Osteoblast (primary cell): Measurements from ENCODE around the gene ZNF761. TPM values are rescaled to one million over a fixed set of nuclear protein-coding genes. Genes with fewer than 3 reads are reported as not detected.
"Not testable (repeated sequence)": the region's sequence is repeated elsewhere in the genome, so short reads cannot be mapped to it uniquely, and the experiment has no call there.

Experiments
- DNase-seq: peaks from one replicate; pipeline ENCODE4 v3.0.0; 2011; ENCODE audit warnings: low spot score, mixed read lengths; ENCODE audit not compliant: insufficient read length; ENCODE audit errors: missing footprints
- H2AFZ ChIP-seq: 2 replicates; pipeline ENCODE4 v1.6.0; 2011; ENCODE audit warnings: mild to moderate bottlenecking, low read length
- H3K27ac ChIP-seq: 2 replicates; pipeline ENCODE4 v1.5.1; 2011; ENCODE audit warnings: mild to moderate bottlenecking, low read depth, low read length, moderate library complexity
- H3K27me3 ChIP-seq: 2 replicates; pipeline ENCODE4 v1.6.0; 2012; ENCODE audit warnings: mild to moderate bottlenecking, control low read depth, inconsistent platforms, low read length, moderate library complexity; ENCODE audit not compliant: insufficient read depth
- H3K36me3 ChIP-seq: 2 replicates; pipeline ENCODE4 v1.5.1; 2011; ENCODE audit warnings: mild to moderate bottlenecking, low read length, control low read depth, moderate library complexity; ENCODE audit not compliant: insufficient read depth
- H3K4me1 ChIP-seq: 2 replicates; pipeline ENCODE4 v1.5.1; 2011; ENCODE audit warnings: mild to moderate bottlenecking, low read length, control low read depth, moderate library complexity; ENCODE audit not compliant: insufficient read depth
- H3K4me2 ChIP-seq: 2 replicates; pipeline ENCODE4 v1.6.0; 2011; ENCODE audit warnings: mild to moderate bottlenecking, low read length; ENCODE audit not compliant: insufficient read depth
- H3K4me3 ChIP-seq: fragments of 200-600 bp; sonication (generic); 3 replicates; pipeline ENCODE4 v1.5.1; 2012; ENCODE audit warnings: mild to moderate bottlenecking, low read length, inconsistent platforms; ENCODE audit not compliant: insufficient read depth
- H3K79me2 ChIP-seq: 2 replicates; pipeline ENCODE4 v1.6.0; 2012; ENCODE audit warnings: mild to moderate bottlenecking, low read length, control low read depth, inconsistent platforms; ENCODE audit not compliant: insufficient read depth
- H3K9me3 ChIP-seq: 2 replicates; pipeline ENCODE4 v1.5.1; 2011; ENCODE audit warnings: low read depth, low read length, control low read depth
- H4K20me1 ChIP-seq: 2 replicates; pipeline ENCODE4 v1.6.0; 2012; ENCODE audit warnings: mild to moderate bottlenecking, low read length, control low read depth; ENCODE audit not compliant: insufficient read depth
- total RNA-seq: library from RNA; depleted of rRNA; stranded (reverse); fragments of >200 nt; gene quantifications from 2 replicates; pipeline ENCODE4 v1.2.3, GENCODE V29; 2012
- TF ChIP-seq, protein P1 (sequence below): IDR thresholded peaks from 2 replicates; pipeline ENCODE4 v1.5.1; 2011; ENCODE audit warnings: mild to moderate bottlenecking, low read depth, low read length, moderate library complexity; ENCODE audit errors: extremely low read depth

Gene ZNF761
- total RNA-seq, 1 donor = 13.0 TPM

DNA sequence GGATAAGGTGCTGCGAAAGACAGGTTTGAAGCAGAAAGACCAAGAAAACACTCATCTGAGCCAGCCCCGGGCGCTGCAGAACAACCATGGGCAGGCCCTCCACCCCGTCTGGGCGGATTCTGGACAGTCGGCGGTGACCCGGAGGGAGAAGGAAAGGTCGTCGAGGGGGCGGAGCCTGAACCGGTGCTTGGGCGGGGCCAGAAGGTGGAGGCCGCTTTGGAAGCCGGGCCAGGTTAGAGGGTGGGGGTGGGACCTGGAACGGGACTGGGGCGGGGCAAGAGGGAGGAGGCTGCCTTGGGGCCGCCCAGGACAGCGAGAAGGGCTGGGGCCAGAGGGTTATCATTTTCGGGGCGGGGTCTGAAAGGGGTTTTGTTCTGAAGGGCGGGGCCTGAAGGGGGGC lies 41.8 kb upstream of the ZNF761 start:
- H3K9me3 ChIP-seq = no peaks in the 10 kb centered on the region
- H3K4me2 ChIP-seq = no peak overlapping the region
- TF ChIP-seq, protein P1, sequence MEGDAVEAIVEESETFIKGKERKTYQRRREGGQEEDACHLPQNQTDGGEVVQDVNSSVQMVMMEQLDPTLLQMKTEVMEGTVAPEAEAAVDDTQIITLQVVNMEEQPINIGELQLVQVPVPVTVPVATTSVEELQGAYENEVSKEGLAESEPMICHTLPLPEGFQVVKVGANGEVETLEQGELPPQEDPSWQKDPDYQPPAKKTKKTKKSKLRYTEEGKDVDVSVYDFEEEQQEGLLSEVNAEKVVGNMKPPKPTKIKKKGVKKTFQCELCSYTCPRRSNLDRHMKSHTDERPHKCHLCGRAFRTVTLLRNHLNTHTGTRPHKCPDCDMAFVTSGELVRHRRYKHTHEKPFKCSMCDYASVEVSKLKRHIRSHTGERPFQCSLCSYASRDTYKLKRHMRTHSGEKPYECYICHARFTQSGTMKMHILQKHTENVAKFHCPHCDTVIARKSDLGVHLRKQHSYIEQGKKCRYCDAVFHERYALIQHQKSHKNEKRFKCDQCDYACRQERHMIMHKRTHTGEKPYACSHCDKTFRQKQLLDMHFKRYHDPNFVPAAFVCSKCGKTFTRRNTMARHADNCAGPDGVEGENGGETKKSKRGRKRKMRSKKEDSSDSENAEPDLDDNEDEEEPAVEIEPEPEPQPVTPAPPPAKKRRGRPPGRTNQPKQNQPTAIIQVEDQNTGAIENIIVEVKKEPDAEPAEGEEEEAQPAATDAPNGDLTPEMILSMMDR = no peak
- H3K4me3 ChIP-seq = no peak overlapping the region
- DNase-seq = no peak
- no peaks in the 10 kb centered on the region for H3K36me3 ChIP-seq
- no peaks in the 10 kb centered on the region for H3K27me3 ChIP-seq
- H3K27ac ChIP-seq = no peak overlapping the region
- no peaks in the 10 kb centered on the region for H3K79me2 ChIP-seq
- peaks cover 9% of the 10 kb centered on the region for H3K4me1 ChIP-seq
- H2AFZ ChIP-seq = no peak overlapping the region
- no peaks in the 10 kb centered on the region for H4K20me1 ChIP-seq

DNA sequence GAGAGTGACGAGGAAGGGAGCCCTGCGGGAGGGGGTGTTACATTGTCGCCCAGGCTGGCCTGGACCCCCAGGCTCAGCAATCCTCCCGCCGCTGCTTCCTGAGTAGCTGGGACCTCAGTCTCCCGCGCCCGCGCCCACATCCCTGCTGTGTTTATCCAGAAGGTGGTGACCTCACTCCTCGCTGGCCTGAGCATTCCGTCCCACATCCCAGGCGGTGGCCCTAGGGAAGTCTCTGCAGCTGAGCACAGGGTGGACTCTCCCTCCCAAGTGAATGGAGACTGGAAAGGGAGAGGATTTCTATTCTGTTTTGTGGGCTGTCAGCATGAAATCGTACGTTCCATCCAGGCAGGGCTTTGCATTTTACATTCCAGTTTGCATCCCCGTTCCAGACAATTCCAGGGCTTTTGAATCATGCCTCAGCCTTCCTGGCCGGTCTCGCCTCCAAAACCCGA lies 37.2 kb upstream of the ZNF761 start:
- Histone ChIP-seq H3K4me1 (peaks cover 12% of the 10 kb centered on the region), H3K79me2 (peaks cover 19% of the 10 kb centered on the region), H4K20me1 (no peaks in the 10 kb centered on the region), H3K27ac (peak overlapping the region; percentile 70), H3K9me3 (no peaks in the 10 kb centered on the region), H3K4me3 (peak overlapping the region; percentile 92), H3K27me3 (no peaks in the 10 kb centered on the region), H3K4me2 (peak overlapping the region; percentile 97), H2AFZ (peak overlapping the region; percentile 96), H3K36me3 (peaks cover 7% of the 10 kb centered on the region)
- DNase-seq = peak; percentile 81
- TF ChIP-seq, protein P1 = no peak

DNA sequence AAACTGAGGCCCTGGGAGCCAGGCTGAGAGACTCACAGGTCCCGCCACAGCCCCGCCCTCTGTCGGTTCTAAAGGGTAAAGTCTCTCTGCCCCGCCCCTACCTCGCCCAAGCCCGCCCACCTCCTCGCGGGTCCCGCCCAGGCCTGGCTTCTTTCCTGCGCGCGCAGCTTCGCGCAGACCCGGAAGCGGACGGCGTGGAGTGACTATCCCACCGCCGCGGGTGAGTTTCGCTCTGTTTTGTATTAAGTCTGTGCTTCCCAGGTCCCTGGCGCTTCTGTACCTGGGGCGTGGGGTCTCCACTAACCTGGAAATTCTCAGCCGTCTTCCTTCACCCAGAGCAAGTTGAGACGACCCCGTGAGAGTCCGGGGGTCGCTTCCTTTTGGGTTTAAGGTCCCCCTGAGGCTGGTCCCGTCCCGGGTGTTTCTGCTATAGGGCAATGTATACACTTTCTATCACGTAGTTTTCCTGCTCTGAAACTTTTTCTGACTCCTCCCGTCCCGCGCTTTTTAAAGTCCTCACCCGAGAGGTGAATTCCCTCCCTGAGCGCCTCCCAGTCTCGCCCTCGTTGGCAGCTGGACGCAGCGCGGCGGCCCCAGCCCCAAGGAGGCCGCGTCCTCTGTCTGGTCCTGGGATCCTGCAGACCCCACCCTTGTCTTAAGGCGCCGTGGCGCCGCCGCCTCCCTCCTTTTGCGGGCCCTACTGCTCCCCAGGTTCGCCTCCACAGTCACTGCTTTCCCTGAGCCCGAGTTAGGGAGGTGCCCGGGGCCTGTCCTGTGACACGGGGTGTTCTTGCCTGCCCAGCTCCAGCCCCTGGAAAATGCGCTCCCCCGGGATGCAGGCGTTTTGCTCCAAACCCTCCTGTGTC lies 36.6 kb upstream of the ZNF761 start, which contains the start of gene ZNF765:
Gene ZNF765, plus strand, starts transcription at position 176 of the 866 bp plus-strand sequence. CDS start 2,867 bp downstream, outside the sequence.
- Histone ChIP-seq H4K20me1 (no peaks in the 10 kb centered on the region), H3K79me2 (peaks cover 19% of the 10 kb centered on the region), H2AFZ (peak within 1 kb of the TSS; percentile 96), H3K4me1 (peaks cover 12% of the 10 kb centered on the region), H3K9me3 (no peaks in the 10 kb centered on the region), H3K27ac (peak within 1 kb of the TSS; percentile 70), H3K4me2 (peak within 1 kb of the TSS; percentile 97), H3K4me3 (peak within 1 kb of the TSS; percentile 92), H3K27me3 (no peaks in the 10 kb centered on the region), H3K36me3 (peaks cover 13% of the 10 kb centered on the region)
- DNase-seq = peak; percentile 97
- TF ChIP-seq, protein P1 = peak; percentile 29

DNA sequence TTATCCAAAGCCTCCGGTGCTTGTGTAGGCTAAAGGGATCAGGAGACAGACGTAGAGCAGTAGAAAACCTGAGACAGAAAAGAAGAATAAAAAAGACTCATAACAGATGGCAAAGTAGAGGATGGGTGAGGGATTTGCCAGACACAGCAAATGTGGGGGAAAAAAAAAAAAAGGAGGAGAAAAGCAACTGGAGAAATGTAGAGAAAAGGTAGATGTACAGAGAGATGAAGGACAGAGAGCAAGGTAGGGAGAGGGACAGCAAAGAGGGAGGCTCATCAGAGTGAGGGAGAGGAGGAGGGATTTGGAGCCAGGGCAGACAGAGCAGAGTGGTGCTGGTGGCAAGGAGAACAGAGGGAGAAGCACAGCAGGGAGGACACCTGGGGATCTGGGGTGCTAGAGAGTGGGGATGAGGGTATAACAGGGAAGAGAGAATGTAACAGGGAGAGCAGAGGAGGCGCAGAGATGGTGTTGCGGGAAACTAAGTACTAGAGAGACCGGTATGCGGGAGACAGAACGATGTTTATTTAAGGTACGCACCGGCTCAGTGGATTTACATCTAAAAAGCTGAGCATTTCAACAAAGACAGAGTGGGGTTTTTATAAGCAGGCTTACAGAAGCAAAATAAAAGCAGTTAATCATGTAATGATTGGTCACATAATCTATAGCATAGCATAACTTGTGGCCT lies 35.8 kb upstream of the ZNF761 start:
- H3K27ac ChIP-seq = peak overlapping the region; percentile 66
- peaks cover 12% of the 10 kb centered on the region for H3K4me1 ChIP-seq
- H2AFZ ChIP-seq = peak overlapping the region; percentile 96
- H4K20me1 ChIP-seq, H3K9me3 ChIP-seq, H3K27me3 ChIP-seq, DNase-seq: not testable (repeated sequence)
- peaks cover 15% of the 10 kb centered on the region for H3K36me3 ChIP-seq
- peaks cover 19% of the 10 kb centered on the region for H3K79me2 ChIP-seq
- peak overlapping the region; percentile 97 for H3K4me2 ChIP-seq
- H3K4me3 ChIP-seq = peak overlapping the region; percentile 92
